HG03159 (cell line): ENCODE results near the gene SDS.
"Not testable (repeated sequence)": the region's sequence is repeated elsewhere in the genome, so short reads cannot be mapped to it uniquely, and the experiment has no call there.

Experiments
- ATAC-seq: cut with Tn5 transposase; IDR thresholded peaks from one replicate; pipeline ENCODE4 v1.9.1; 2021; ENCODE audit warnings: mild to moderate bottlenecking, moderate library complexity; ENCODE audit not compliant: unreplicated experiment

Gene SDS

DNA sequence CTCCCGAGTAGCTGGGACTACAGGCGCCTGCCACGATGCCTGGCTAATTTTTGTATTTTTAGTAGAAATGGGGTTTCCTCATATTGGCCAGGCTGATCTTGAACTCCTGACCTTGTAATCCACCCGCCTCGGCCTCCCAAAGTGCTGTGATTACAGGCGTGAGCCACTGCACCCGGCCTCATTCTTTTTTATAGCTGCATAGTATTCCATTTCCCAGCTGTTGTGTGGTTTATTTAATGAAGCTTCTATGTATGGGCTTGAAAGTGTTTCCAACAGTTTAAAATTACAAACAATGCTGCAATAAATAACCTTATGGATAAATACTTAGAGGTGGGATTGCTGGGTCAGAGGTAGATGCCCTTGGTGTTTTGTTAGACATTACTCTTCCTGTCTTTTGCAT, 49.5 kb downstream of the SDS start:
- ATAC-seq: not testable (repeated sequence)

DNA sequence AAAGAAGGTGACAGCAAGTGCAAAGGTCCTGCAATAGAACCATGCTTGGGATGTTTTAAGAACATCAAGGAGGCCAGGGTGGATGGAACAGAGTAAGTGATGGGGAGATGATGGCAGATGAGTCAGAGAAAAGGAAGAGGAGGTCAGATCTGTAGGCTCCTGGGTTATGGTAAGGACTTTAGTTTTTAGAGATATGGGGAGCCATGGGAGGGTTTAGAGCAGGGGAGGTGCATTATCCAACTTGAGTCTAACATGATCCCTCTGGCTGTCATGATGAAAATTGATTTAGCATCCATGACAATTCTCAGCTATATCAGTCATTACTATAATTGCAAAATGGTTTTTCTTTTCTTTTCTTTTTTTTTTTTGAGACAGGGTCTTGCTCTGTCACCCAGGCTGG, 52.6 kb downstream of the SDS start:
- ATAC-seq: no peak

DNA sequence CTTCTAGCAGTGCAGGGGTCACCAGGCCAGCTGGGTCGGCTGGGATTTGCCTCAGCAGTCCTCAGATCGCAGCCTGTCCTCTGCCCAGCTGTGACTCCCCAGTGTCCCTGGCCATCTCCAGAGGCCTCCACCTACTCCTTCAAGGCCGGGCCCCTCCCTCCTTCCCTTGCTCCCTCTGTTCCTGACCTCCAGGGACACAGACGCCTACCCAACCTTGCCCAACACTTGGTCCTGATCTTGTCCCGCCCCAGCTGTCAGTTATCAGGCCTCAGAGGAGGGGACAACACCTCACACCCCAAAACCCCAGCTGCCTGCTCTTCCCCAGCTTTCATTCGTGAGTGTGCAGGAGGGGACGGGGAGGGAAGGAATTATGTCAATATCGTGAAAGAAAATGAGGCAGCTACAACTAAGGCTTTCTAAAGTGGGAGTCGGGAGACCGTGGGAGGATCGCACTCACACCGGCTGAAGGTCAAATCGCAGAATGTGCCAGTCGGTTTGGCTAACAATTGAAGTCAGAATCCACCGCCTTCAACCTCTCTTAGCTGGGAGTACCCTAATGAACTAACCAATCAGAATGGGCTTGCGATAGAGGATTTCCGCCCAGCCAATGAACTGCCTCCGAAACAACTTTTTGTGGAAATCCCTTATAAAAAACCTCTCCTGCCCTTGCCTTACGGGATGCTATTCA, 54.7 kb downstream of the SDS start:
- ATAC-seq: no peak

DNA sequence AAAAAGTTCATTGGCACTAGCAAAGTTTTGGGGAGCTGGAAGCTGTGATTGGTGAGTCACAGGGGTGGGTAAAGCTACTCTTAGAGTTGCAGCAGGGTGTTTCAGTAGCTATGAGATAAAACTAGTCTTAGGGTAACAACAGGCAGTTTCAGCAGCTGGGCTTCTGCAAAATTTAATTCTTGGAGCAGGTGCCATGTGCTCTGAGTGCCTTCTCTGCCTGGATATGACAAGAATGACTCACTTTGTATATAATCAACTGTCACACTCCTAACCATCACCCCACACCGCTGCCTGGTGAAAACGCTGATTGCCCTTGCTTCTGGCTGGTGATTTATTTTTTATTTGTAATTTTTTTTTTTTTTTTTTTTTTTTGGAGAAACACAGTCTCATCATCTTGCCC, 55.8 kb downstream of the SDS start:
- no peak for ATAC-seq

DNA sequence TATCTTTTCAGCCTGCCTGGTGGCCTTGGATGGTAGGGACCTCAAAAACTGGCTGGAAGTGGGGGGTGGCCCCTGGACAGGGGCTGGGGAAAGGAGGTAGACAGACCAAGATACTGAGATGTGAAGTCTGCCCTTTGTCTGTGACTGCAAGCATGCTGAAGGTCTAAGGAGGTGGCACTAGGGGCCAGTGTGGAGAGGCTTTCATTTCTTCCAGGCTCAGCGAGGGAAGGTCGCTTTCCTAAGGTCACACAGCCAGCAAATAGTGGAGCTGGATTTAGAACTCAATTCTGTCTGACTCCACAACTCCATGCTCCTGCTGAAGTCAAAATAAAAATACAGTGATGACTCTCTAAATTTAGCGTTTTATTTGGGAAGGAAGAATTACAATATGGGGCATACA, 56.6 kb downstream of the SDS start:
- no peak for ATAC-seq

DNA sequence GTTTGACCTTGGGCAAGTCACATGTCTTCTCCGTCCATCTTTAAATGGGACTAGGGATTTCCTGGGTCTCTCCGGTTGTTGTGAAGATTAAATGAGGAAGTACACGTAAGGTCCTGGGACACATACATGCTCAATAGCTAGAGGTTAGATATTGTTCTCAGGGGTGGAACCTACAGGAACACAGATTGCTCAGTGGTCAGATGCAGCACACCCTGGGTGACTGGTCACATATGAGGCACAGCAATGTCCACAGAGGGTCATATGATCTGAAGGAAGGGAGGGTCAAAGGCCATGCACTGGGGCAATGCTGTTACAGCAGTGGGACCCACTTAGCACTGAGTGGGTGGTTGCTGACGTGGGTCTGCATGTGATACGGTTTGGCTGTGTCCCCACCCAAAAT, 57.3 kb downstream of the SDS start:
- no peak for ATAC-seq

DNA sequence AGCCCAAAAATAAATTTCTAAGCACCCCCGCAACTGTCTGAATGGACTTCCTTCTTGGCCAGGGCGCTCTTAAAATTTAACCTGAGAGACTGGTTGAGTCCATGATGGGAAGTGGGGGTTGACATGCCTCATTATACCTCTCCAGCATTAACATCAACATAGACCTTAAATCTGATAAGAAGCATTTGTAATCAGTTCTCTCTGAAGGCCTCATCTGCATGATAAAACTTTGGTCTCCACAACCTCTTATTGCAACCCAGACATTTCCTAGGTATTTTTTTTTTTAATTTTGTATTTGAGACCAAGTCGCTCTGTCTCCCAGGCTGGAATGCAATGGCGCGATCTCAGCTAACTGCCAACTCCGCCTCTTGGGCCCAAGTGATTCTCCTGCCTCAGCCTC, 58.4 kb downstream of the SDS start:
- ATAC-seq: no peak
